MM.1S (cell line): ENCODE measurements around the gene ZMYND15.

Source experiments
- DNase-seq: peaks from one replicate; pipeline ENCODE4 v3.0.0-alpha.2; 2015
- H2AFZ ChIP-seq: fragments of 300-600 bp; sonication (generic); 2 replicates; pipeline ENCODE4 v1.6.0; 2016; ENCODE audit warnings: antibody characterized with exemption, low read length
- H3F3A ChIP-seq: fragments of 300-600 bp; sonication (generic); 2 replicates; pipeline ENCODE4 v1.6.1; 2016; ENCODE audit warnings: mild to moderate bottlenecking, antibody characterized with exemption, low read length, moderate library complexity, mixed read lengths; ENCODE audit not compliant: insufficient read depth
- H3K27ac ChIP-seq: fragments of 300-600 bp; sonication (generic); 2 replicates; pipeline ENCODE4 v1.5.1; 2016; ENCODE audit warnings: mild to moderate bottlenecking, low read length
- H3K27me3 ChIP-seq: fragments of 300-600 bp; sonication (generic); replicated peaks from 2 replicates; pipeline ENCODE4 v1.6.0; 2016; ENCODE audit warnings: low read length; ENCODE audit not compliant: insufficient read depth
- H3K36me3 ChIP-seq: fragments of 300-600 bp; sonication (generic); replicated peaks from 2 replicates; pipeline ENCODE4 v1.6.1; 2016; ENCODE audit warnings: mild to moderate bottlenecking, low read length, mixed read lengths; ENCODE audit not compliant: insufficient read depth
- H3K4me1 ChIP-seq: fragments of 300-600 bp; sonication (generic); 2 replicates; pipeline ENCODE4 v1.6.1; 2016; ENCODE audit warnings: low read length, mixed read lengths
- H3K4me2 ChIP-seq: fragments of 300-600 bp; sonication (generic); 2 replicates; pipeline ENCODE4 v1.6.0; 2016; ENCODE audit warnings: low read depth, low read length
- H3K4me3 ChIP-seq: fragments of 300-600 bp; sonication (generic); 2 replicates; pipeline ENCODE4 v1.5.1; 2016; ENCODE audit warnings: low read length, mixed read lengths
- H3K79me2 ChIP-seq: fragments of 300-600 bp; sonication (generic); 2 replicates; pipeline ENCODE4 v1.6.1; 2016; ENCODE audit warnings: mixed run types, low read length, mixed read lengths
- H3K9ac ChIP-seq: fragments of 300-600 bp; sonication (generic); 2 replicates; pipeline ENCODE4 v1.6.1; 2016; ENCODE audit warnings: low read length, mixed read lengths
- H3K9me2 ChIP-seq: fragments of 300-600 bp; sonication (generic); replicated peaks from 2 replicates; pipeline ENCODE4 v1.6.1; 2016; ENCODE audit warnings: mild to moderate bottlenecking, low read length, mixed read lengths; ENCODE audit not compliant: insufficient read depth
- H3K9me3 ChIP-seq: fragments of 300-600 bp; sonication (generic); replicated peaks from 2 replicates; pipeline ENCODE4 v1.6.1; 2016; ENCODE audit warnings: mild to moderate bottlenecking, low read length, mixed read lengths; ENCODE audit not compliant: insufficient read depth
- H4K20me1 ChIP-seq: fragments of 300-600 bp; sonication (generic); 2 replicates; pipeline ENCODE4 v1.6.1; 2016; ENCODE audit warnings: mild to moderate bottlenecking, low read length, moderate library complexity, mixed read lengths; ENCODE audit not compliant: insufficient read depth
- CTCF ChIP-seq: fragments of 300-600 bp; sonication (generic); IDR thresholded peaks from 2 replicates; pipeline ENCODE4 v1.5.1; 2016; ENCODE audit warnings: antibody characterized with exemption, low read length, mixed read lengths
- EZH2 ChIP-seq: fragments of 300-600 bp; sonication (generic); optimal IDR thresholded peaks from 2 replicates; pipeline ENCODE3; 2017; ENCODE audit warnings: low read depth, mild to moderate bottlenecking, antibody characterized with exemption, low read length, mixed read lengths
- EZH2phosphoT487 ChIP-seq: fragments of 300-600 bp; sonication (generic); IDR thresholded peaks from 2 replicates; pipeline ENCODE4 v1.6.1; 2018; ENCODE audit warnings: antibody characterized with exemption, low read length

ZMYND15 gene

GRCh38 chr17:4706121-4706520 lies 33.5 kb upstream of the ZMYND15 start:
- H3F3A ChIP-seq: peaks cover 8% of the 10 kb centered on the region
- H3K9ac ChIP-seq: no peak overlapping the region
- no peak for DNase-seq
- no peak overlapping the region for H2AFZ ChIP-seq
- no peaks in the 10 kb centered on the region for H3K27me3 ChIP-seq
- H3K79me2 ChIP-seq: peaks cover 34% of the 10 kb centered on the region
- H4K20me1 ChIP-seq: no peaks in the 10 kb centered on the region
- TF ChIP-seq CTCF (no peak), EZH2phosphoT487 (no peak), EZH2 (no peak)
- no peak overlapping the region for H3K4me2 ChIP-seq
- peaks cover 10% of the 10 kb centered on the region; the same call in 1 of the 2 replicates for H3K4me1 ChIP-seq
- H3K9me3 ChIP-seq: no peaks in the 10 kb centered on the region
- no peak overlapping the region for H3K4me3 ChIP-seq
- H3K36me3 ChIP-seq: no peaks in the 10 kb centered on the region
- no peaks in the 10 kb centered on the region for H3K9me2 ChIP-seq
- H3K27ac ChIP-seq: no peak overlapping the region

- H3K9me2 ChIP-seq: no peaks in the 10 kb centered on the region
- no peaks in the 10 kb centered on the region for H4K20me1 ChIP-seq
- H3K4me3 ChIP-seq: no peak overlapping the region
- peaks cover 23% of the 10 kb centered on the region for H3K79me2 ChIP-seq
- no peaks in the 10 kb centered on the region for H3K9me3 ChIP-seq
- DNase-seq: peak; percentile 61
- TF ChIP-seq CTCF (no peak), EZH2 (no peak), EZH2phosphoT487 (no peak)
- no peak overlapping the region for H3K27ac ChIP-seq
- no peak overlapping the region for H3K9ac ChIP-seq
- H3K4me2 ChIP-seq: no peak overlapping the region
- H3F3A ChIP-seq: peaks cover 4% of the 10 kb centered on the region
- peaks cover 7% of the 10 kb centered on the region; the same call in 1 of the 2 replicates for H3K4me1 ChIP-seq
- no peaks in the 10 kb centered on the region for H3K36me3 ChIP-seq
- H3K27me3 ChIP-seq: no peaks in the 10 kb centered on the region
- H2AFZ ChIP-seq: no peak overlapping the region
These were observed 31.2 kb upstream of the ZMYND15 start for GRCh38 chr17:4708436-4708835.

GRCh38 chr17:4709794-4710692 lies 29.6 kb upstream of the ZMYND15 start, which contains the start of gene ARRB2:
Gene ARRB2, plus strand, starts transcription at chr17:4710632. Its CDS starts 90 bp downstream, at chr17:4710722.
- H3K79me2 ChIP-seq: peaks cover 14% of the 10 kb centered on the region
- H3K9me2 ChIP-seq: no peaks in the 10 kb centered on the region
- H2AFZ ChIP-seq: peak within 1 kb of the TSS; percentile 92
- H3K9me3 ChIP-seq: no peaks in the 10 kb centered on the region
- peak within 1 kb of the TSS; percentile 71 for H3K27ac ChIP-seq
- H3K4me3 ChIP-seq: peak within 1 kb of the TSS; percentile 87
- H4K20me1 ChIP-seq: no peaks in the 10 kb centered on the region
- TF ChIP-seq EZH2: no peak
- peak; percentile 64 for TF ChIP-seq CTCF
- TF ChIP-seq EZH2phosphoT487: no peak
- peaks cover 4% of the 10 kb centered on the region for H3F3A ChIP-seq
- H3K36me3 ChIP-seq: no peaks in the 10 kb centered on the region
- H3K27me3 ChIP-seq: no peaks in the 10 kb centered on the region
- peak within 1 kb of the TSS; percentile 83 for H3K9ac ChIP-seq
- peak; percentile 98 for DNase-seq
- H3K4me2 ChIP-seq: peak within 1 kb of the TSS; percentile 78
- H3K4me1 ChIP-seq: peaks cover 7% of the 10 kb centered on the region; the same call in 1 of the 2 replicates
